ENCODE measurements around the gene CTNNBIP1. TPM values are rescaled to one million over a fixed set of nuclear protein-coding genes. Genes with fewer than 3 reads are reported as not detected.

Gene CTNNBIP1
- total RNA-seq, 1 donor from 2014 or later = 6.7 TPM

Other genes with a start within 250 kb of the CTNNBIP1 start
- gene CLSTN1, start 86.3 kb downstream of the CTNNBIP1 start, total RNA-seq = 50.7 and 52.2 TPM in 2 replicates
- 19.3 and 20.9 TPM in 2 replicates for gene LZIC, start 33.1 kb upstream of the CTNNBIP1 start, total RNA-seq
- 5.8 and 7.5 TPM in 2 replicates for gene NMNAT1, start 33.2 kb upstream of the CTNNBIP1 start, total RNA-seq
- not detected in 2 replicates for gene RBP7, start 87.0 kb upstream of the CTNNBIP1 start, total RNA-seq
- gene UBE4B, start 122.7 kb upstream of the CTNNBIP1 start, total RNA-seq = 41.1 and 44.7 TPM in 2 replicates

All from activated B cell treated with CpG ODN at 0.5 μM for 24 hours (primary cell).